Fibroblast of skin of abdomen (primary cell): ENCODE measurements around the gene FAM25G.

Experiments used
- DNase-seq: peaks from one replicate; pipeline ENCODE4 v3.0.0-alpha.2; 2013

Gene FAM25G

GRCh38 chr10:47447209-47447608 lies 44.3 kb downstream of the FAM25G start:
- no peak for DNase-seq

GRCh38 chr10:47445720-47446119 lies 45.8 kb downstream of the FAM25G start:
- no peak for DNase-seq

GRCh38 chr10:47444047-47444446 lies 47.5 kb downstream of the FAM25G start:
- DNase-seq, result no peak

GRCh38 chr10:47443145-47443544 lies 48.4 kb downstream of the FAM25G start:
- no peak for DNase-seq

GRCh38 chr10:47442351-47442750 lies 49.1 kb downstream of the FAM25G start:
- no peak for DNase-seq

GRCh38 chr10:47441938-47442337 lies 49.6 kb downstream of the FAM25G start:
- no peak for DNase-seq

GRCh38 chr10:47440207-47440606 lies 51.3 kb downstream of the FAM25G start:
- DNase-seq, result no peak

GRCh38 chr10:47438857-47439474 lies 52.5 kb downstream of the FAM25G start:
- peak; percentile 48 for DNase-seq
